ENCODE data around the gene CCDC27. TPM values are rescaled to one million over a fixed set of nuclear protein-coding genes. Genes with fewer than 3 reads are reported as not detected.
A peak's percentile ranks its signal among the peaks of the same experiment; 100 is the strongest.

Gene CCDC27
- total RNA-seq, 1 donor from 2014 or later = not detected

DNA sequence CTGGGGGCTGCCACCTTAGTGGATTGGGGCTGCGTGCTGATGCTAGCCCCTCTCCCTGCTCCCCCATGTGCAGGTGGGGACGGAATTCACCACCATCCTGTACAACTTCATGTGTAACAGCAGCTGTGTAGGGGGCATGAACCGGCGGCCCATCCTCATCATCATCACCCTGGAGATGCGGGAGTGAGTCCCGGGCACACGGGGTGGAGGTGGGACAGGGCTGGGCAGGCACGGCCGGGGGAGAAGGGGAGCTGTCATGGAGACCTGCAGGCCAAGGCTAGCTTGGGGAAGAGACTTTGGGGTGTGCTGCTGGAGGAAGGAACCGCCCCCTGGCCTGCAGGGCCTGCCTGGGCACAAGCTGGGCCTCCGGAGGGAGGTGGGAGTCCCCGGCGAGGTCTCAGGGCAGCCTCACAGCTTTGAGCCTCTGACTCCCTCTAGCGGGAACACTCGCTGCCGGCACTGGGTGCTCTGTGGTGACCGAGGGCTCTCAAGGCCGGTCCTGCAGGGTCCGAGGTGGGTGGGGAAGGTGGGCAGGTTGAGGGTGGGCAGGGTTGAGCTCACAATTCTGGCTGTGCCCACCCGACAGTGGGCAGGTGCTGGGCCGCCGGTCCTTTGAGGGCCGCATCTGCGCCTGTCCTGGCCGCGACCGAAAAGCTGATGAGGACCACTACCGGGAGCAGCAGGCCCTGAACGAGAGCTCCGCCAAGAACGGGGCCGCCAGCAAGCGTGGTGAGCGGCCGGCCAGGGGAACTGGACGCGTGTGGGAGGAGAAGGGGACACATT is 25.0 kb upstream of the CCDC27 start:
- no peak overlapping the region for H3K27ac Mint-ChIP-seq

DNA sequence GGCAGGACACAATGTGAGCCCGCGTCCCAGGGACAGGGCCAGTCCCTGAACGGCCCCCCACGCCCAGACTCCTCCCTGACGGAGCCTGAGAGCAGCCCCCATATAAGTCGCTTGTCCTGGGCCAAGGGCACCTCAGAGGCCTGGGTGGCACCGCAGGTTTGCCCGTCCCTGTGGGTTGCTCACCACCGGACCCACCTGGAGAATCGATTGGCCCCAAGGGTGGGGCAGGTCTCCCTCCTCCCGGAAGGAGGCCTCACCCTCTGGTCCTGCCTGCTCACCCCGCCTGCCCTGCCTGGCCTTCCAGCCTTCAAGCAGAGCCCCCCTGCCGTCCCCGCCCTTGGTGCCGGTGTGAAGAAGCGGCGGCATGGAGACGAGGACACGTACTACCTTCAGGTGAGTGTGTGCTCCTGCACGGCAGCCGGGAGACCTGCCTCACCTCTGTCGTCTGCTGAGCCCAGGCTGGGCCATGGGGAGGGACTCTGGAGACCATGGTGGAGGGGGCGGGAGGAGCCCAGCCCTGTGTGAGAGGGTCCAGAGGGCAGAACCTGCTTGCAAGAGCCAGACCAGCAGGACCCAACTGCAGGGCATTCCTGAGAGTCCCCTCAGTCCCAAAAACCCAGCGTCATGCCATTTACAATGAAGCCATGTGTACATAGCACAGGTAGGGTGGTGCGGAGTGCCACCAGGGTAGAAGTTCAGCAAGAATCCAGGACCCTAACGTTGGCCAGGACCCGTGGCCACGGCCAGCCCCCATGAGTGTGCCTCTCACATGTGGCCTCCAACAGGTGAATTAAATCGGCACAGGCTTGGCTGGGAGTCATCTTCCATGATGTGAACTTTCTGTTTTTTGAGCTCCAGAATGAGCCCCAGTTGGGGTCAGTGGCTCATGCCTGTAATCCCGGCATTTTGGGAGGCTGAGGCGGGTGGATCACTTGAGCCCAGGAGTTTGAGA is 24.1 kb upstream of the CCDC27 start:
- Mint-ChIP-seq H3K4me3 (no peak overlapping the region), H3K4me1 (no peaks in the 10 kb centered on the region), H3K9me3 (no peaks in the 10 kb centered on the region), H3K27me3 (no peaks in the 10 kb centered on the region), H3K36me3 (ENCODE audit: low read depth) (no peaks in the 10 kb centered on the region), H3K27ac (no peak overlapping the region)
- no peak for DNase-seq
- intact Hi-C loops (cut with micrococcal nuclease) = loop anchor here (10.0 kb wide), 2 partner anchors 73 to 103 kb away; partner anchors contain the start of genes TP73, TPRG1L and WRAP73

More for the DNA sequence above, 25.0 kb upstream of the CCDC27 start:
- H3K27me3 Mint-ChIP-seq = no peaks in the 10 kb centered on the region
- intact Hi-C loops (cut with micrococcal nuclease) = loop anchor here (10.0 kb wide), 2 partner anchors 72 to 102 kb away; partner anchors contain the start of genes TP73, TPRG1L and WRAP73
- H3K36me3 Mint-ChIP-seq (ENCODE audit: low read depth) = no peaks in the 10 kb centered on the region
- no peaks in the 10 kb centered on the region for H3K4me1 Mint-ChIP-seq
- H3K4me3 Mint-ChIP-seq = no peak overlapping the region
- DNase-seq = peak; percentile 66
- no peaks in the 10 kb centered on the region for H3K9me3 Mint-ChIP-seq

- H3K36me3 Mint-ChIP-seq (ENCODE audit: low read depth) = no peaks in the 10 kb centered on the region
- H3K27me3 Mint-ChIP-seq = no peaks in the 10 kb centered on the region
- H3K27ac Mint-ChIP-seq = no peak overlapping the region
- H3K4me3 Mint-ChIP-seq = no peak overlapping the region
- intact Hi-C loops (cut with micrococcal nuclease) = loop anchor here (10.0 kb wide), 2 partner anchors 75 to 105 kb away; partner anchors contain the start of genes TP73, TPRG1L and WRAP73
- DNase-seq = no peak
- no peaks in the 10 kb centered on the region for H3K4me1 Mint-ChIP-seq
- H3K9me3 Mint-ChIP-seq = no peaks in the 10 kb centered on the region
Observed at GRCh38 chr1:3729594-3730542, 22.4 kb upstream of the CCDC27 start.

GRCh38 chr1:3730543-3731247 is 21.6 kb upstream of the CCDC27 start:
- no peak for DNase-seq
- Mint-ChIP-seq H3K27me3 (no peaks in the 10 kb centered on the region), H3K27ac (no peak overlapping the region), H3K4me1 (no peaks in the 10 kb centered on the region), H3K4me3 (no peak overlapping the region), H3K9me3 (no peaks in the 10 kb centered on the region), H3K36me3 (ENCODE audit: low read depth) (no peaks in the 10 kb centered on the region)
- intact Hi-C loops (cut with micrococcal nuclease) = no loop called here

- no peak for DNase-seq
- Mint-ChIP-seq H3K36me3 (ENCODE audit: low read depth) (no peaks in the 10 kb centered on the region), H3K4me3 (no peak overlapping the region), H3K9me3 (no peaks in the 10 kb centered on the region), H3K4me1 (peaks cover 3% of the 10 kb centered on the region), H3K27me3 (no peaks in the 10 kb centered on the region), H3K27ac (no peak overlapping the region)
- intact Hi-C loops (cut with micrococcal nuclease) = no loop called here
Observed at GRCh38 chr1:3731583-3732433, 20.4 kb upstream of the CCDC27 start.

DNA sequence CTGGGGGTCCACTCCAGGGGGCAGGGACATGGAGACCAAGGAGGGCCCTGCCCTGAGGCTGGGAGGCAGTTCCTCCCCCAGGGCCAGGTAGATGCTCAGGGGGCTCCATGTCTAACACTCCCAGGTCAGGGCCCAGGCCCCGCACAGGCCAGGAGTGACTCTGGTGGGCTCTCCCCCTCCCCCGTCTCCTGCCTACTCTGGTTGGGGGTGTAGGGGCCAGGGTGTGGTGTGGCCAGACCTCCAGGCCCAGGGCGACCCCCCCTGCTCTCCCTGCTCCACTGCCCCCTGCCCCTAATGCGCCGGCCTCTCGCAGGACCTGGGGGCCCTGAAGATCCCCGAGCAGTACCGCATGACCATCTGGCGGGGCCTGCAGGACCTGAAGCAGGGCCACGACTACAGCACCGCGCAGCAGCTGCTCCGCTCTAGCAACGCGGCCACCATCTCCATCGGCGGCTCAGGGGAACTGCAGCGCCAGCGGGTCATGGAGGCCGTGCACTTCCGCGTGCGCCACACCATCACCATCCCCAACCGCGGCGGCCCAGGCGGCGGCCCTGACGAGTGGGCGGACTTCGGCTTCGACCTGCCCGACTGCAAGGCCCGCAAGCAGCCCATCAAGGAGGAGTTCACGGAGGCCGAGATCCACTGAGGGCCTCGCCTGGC is 19.7 kb upstream of the CCDC27 start:
- H3K9me3 Mint-ChIP-seq = no peaks in the 10 kb centered on the region
- H3K4me3 Mint-ChIP-seq = no peak overlapping the region
- H3K36me3 Mint-ChIP-seq (ENCODE audit: low read depth) = no peaks in the 10 kb centered on the region
- no peak overlapping the region for H3K27ac Mint-ChIP-seq
- intact Hi-C loops (cut with micrococcal nuclease) = no loop called here
- H3K27me3 Mint-ChIP-seq = no peaks in the 10 kb centered on the region
- H3K4me1 Mint-ChIP-seq = peaks cover 3% of the 10 kb centered on the region
- DNase-seq = no peak

DNA sequence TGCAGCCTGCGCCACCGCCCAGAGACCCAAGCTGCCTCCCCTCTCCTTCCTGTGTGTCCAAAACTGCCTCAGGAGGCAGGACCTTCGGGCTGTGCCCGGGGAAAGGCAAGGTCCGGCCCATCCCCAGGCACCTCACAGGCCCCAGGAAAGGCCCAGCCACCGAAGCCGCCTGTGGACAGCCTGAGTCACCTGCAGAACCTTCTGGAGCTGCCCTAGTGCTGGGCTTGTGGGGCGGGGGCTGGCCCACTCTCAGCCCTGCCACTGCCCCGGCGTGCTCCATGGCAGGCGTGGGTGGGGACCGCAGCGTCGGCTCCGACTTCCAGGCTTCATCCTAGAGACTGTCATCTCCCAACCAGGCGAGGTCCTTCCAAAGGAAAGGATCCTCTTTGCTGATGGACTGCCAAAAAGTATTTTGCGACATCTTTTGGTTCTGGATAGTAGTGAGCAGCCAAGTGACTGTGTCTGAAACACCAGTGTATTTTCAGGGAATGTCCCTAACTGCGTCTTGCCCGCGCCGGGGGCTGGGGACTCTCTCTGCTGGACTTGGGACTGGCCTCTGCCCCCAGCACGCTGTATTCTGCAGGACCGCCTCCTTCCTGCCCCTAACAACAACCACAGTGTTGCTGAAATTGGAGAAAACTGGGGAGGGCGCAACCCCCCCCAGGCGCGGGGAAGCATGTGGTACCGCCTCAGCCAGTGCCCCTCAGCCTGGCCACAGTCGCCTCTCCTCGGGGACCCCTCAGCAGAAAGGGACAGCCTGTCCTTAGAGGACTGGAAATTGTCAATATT is 19.0 kb upstream of the CCDC27 start:
- Mint-ChIP-seq H3K36me3 (ENCODE audit: low read depth) (no peaks in the 10 kb centered on the region), H3K27me3 (no peaks in the 10 kb centered on the region)

GRCh38 chr1:3733883-3734589 is 18.2 kb upstream of the CCDC27 start:
- DNase-seq = no peak
- no peaks in the 10 kb centered on the region for H3K27me3 Mint-ChIP-seq
- intact Hi-C loops (cut with micrococcal nuclease) = no loop called here

More for the DNA sequence above, 19.0 kb upstream of the CCDC27 start:
- no peaks in the 10 kb centered on the region for H3K9me3 Mint-ChIP-seq
- H3K27ac Mint-ChIP-seq = no peak overlapping the region
- no peak overlapping the region for H3K4me3 Mint-ChIP-seq
- H3K4me1 Mint-ChIP-seq = peaks cover 3% of the 10 kb centered on the region
- DNase-seq = no peak
- intact Hi-C loops (cut with micrococcal nuclease) = no loop called here

GRCh38 chr1:3734602-3735001 is 17.6 kb upstream of the CCDC27 start:
- intact Hi-C loops (cut with micrococcal nuclease) = no loop called here
- no peaks in the 10 kb centered on the region for H3K36me3 Mint-ChIP-seq (ENCODE audit: low read depth)
- H3K27ac Mint-ChIP-seq = no peak overlapping the region
- H3K27me3 Mint-ChIP-seq = no peaks in the 10 kb centered on the region
- DNase-seq = no peak
- no peak overlapping the region for H3K4me3 Mint-ChIP-seq
- H3K9me3 Mint-ChIP-seq = no peaks in the 10 kb centered on the region
- peaks cover 3% of the 10 kb centered on the region for H3K4me1 Mint-ChIP-seq

More at GRCh38 chr1:3733883-3734589, 18.2 kb upstream of the CCDC27 start:
- Mint-ChIP-seq H3K9me3 (no peaks in the 10 kb centered on the region), H3K4me1 (peaks cover 3% of the 10 kb centered on the region), H3K27ac (no peak overlapping the region), H3K4me3 (no peak overlapping the region), H3K36me3 (ENCODE audit: low read depth) (no peaks in the 10 kb centered on the region)

DNA sequence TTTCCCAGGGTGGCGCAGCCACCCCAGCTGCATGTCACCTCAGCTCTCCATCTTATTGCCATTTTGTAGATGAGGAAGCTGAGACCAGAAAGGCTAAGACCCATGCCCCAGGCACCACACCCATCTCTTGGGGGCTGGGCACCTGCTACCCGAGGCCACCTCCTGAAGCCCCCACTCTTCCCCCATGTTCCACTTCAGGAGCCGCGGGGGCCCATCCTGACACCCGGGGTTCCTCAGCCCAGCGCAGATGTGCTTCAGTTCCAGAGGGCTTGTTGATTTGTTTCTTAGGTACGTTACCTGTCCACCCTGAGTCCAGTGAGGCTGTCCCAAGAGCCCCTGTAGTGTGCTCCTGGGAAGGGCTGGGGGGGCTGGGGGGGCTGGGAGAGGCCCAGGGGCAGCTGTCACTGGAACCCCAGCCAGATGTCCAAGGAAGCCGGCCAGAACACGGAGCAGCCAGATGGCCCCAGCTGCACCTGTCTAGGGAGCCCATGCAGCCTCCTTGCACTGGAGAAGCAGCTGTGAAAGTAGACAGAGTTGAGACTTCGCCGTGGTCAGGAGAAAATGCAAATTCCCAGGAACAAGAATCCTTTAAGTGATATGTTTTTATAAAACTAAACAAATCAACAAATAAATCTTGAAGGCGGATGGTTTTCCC is 17.1 kb upstream of the CCDC27 start:
- no peaks in the 10 kb centered on the region for H3K27me3 Mint-ChIP-seq
- H3K4me3 Mint-ChIP-seq = no peak overlapping the region
- intact Hi-C loops (cut with micrococcal nuclease) = no loop called here
- H3K27ac Mint-ChIP-seq = no peak overlapping the region
- no peaks in the 10 kb centered on the region for H3K36me3 Mint-ChIP-seq (ENCODE audit: low read depth)
- H3K9me3 Mint-ChIP-seq = no peaks in the 10 kb centered on the region
- no peak for DNase-seq
- peaks cover 3% of the 10 kb centered on the region for H3K4me1 Mint-ChIP-seq
